K562 (cell line): ENCODE measurements around the gene E2F3. TPM values are rescaled to one million over a fixed set of nuclear protein-coding genes. Genes with fewer than 3 reads are reported as not detected.

Source experiments
- CLOCK ChIP-seq: fragments of 250-450 bp; sonication (Bioruptor Pico); IDR thresholded peaks from 2 replicates; pipeline ENCODE4 v1.4.0; 2020; ENCODE audit warnings: mild to moderate bottlenecking, moderate library complexity, borderline replicate concordance
- FOXM1 ChIP-seq, 2 experiments: fragments of 450-650 bp in 1 of 2; sonication (generic) in 1 of 2; formaldehyde crosslinking in 1 of 2; IDR thresholded peaks; 2 replicates each; pipeline versions ENCODE4 v1.6.1 to v1.9.0; 2017 to 2022; ENCODE audit warnings: low read depth in 2 of 2, mild to moderate bottlenecking in 2 of 2, missing genetic modification reagents in 1 of 2, moderate library complexity in 1 of 2
- NFE2 ChIP-seq: IDR thresholded peaks from 2 replicates; pipeline ENCODE4 v1.6.1; 2014; ENCODE audit warnings: antibody characterized with exemption, low read depth
- NFRKB ChIP-seq: fragments of 450-650 bp; IDR thresholded peaks from 2 replicates; pipeline ENCODE4 v1.6.1; 2016; ENCODE audit warnings: low read depth
- STAT5A ChIP-seq: IDR thresholded peaks from 2 replicates; pipeline ENCODE4 v1.6.1; 2012; ENCODE audit warnings: low read length, inconsistent platforms, borderline replicate concordance
- XRCC5 ChIP-seq: fragments of 200-400 bp; formaldehyde crosslinking; IDR thresholded peaks from 2 replicates; pipeline ENCODE4 v1.6.1; 2017; ENCODE audit warnings: low read depth, mild to moderate bottlenecking, low read length
- polyA plus RNA-seq, 8 experiments: library from polyadenylated mRNA; depleted of rRNA in 4 of 8; stranded (reverse) in 5 of 8; unstranded in 3 of 8; fragments of >200 nt; fragmentation: Nextera tagmentation in 2 of 8; fragmentation: Illumina TruSeq in 1 of 8; extraction: Ambion mirVana in 2 of 8; extraction: Trizol in 1 of 8; gene quantifications; 2 replicates each; pipeline versions ENCODE4 v1.2.1 to v1.2.3, GENCODE V29; 2011 to 2014; ENCODE audit warnings: inconsistent platforms in 1 of 8, missing spikeins in 1 of 8
- total RNA-seq, 7 experiments: library from RNA; depleted of rRNA in 6 of 7; stranded (reverse); fragments of >200 nt in 6 of 7; fragmentation: Illumina TruSeq in 2 of 7; extraction: Trizol in 2 of 7; gene quantifications; 2 replicates each; pipeline versions ENCODE4 v1.2.1 to v1.2.3, GENCODE V29; 2011 to 2021; ENCODE audit warnings: low replicate concordance in 1 of 7
- TF ChIP-seq, protein P1 (sequence below), 2 experiments: fragments of 450-650 bp; conservative IDR thresholded peaks; 2 replicates each; pipeline ENCODE4 v1.6.1; 2017; ENCODE audit warnings: mild to moderate bottlenecking in 2 of 2, moderate library complexity in 2 of 2

The E2F3 gene
- total and polyA plus RNA-seq, 9 of the 15 experiments (the other 6 are each of a cell fraction or from before 2014, with no cell fraction given) = 11.1 to 44.7 (median 27.2) TPM

DNA sequence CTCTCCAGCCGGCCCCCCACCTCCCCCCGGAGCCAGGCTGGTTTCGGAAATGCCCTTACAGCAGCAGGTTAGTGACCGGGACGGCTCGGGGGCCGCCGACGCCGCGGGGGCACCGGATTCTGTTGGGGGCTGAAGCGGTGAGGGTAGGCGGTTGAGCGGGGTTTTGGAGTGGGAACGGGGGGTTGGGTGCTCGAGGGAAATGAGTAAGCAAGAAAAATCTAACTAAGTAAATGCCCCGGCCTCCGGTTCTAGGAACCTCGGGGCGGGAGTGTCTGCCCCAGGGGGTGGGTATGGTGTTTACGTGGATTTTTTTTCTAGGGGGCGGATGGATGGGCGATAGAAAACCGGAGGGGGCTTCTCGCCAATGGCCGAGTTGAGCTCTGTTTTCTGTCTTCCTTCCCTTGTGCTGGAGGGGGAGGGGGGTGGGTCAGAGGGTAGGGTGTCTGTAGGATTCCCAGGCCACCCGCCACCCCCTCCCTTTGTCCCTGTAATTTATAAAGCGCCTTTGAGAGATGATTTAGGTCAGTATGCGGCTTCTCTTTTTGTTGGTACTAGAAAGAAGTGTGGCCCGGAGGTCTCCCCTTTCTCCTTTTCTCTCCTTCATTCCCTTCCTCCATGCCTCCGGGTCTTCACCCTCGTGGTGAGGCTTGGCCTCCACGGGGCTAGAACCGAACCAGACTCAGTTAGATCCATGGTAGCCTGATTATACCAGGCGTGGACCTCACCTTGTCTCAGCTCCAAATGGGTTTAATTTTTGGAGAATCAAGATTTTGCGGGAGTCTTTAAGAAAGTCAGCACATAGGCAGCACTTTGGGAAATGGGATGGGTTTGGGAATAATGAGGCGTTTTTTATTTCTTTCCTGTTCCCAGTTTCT is 2.3 kb downstream of the E2F3 start (continued):
- TF ChIP-seq CLOCK (CRISPR knock-in tag) (no peak), XRCC5 (peak; percentile 37; the same call in 1 of the 2 replicates), NFE2 (peak; percentile 87), STAT5A (peak; percentile 41; the same call in 1 of the 2 replicates), FOXM1 (IDR thresholded peaks at IDR 0.05; ENCODE audit: low read depth) (peak; percentile 6; the same call in 1 of the 2 replicates), FOXM1 (CRISPR knock-in tag; IDR thresholded peaks at IDR 0.05; ENCODE audit: low read depth) (peak; percentile 53; the same call in 1 of the 2 replicates), NFRKB (peak; percentile 73)
- TF ChIP-seq, protein P1, sequence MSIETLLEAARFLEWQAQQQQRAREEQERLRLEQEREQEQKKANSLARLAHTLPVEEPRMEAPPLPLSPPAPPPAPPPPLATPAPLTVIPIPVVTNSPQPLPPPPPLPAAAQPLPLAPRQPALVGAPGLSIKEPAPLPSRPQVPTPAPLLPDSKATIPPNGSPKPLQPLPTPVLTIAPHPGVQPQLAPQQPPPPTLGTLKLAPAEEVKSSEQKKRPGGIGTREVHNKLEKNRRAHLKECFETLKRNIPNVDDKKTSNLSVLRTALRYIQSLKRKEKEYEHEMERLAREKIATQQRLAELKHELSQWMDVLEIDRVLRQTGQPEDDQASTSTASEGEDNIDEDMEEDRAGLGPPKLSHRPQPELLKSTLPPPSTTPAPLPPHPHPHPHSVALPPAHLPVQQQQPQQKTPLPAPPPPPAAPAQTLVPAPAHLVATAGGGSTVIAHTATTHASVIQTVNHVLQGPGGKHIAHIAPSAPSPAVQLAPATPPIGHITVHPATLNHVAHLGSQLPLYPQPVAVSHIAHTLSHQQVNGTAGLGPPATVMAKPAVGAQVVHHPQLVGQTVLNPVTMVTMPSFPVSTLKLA (conservative IDR thresholded peaks at IDR 0.05) = peak in 1 of 2 experiments; percentile 32; a peak in 1 of 4 replicates
